HEK293T (cell line): Measurements from ENCODE around the gene DYRK1A.

Source experiments
- ARNT ChIP-seq: fragments of 450-650 bp; IDR thresholded peaks from 2 replicates; pipeline ENCODE4 v1.6.1; 2017; ENCODE audit warnings: mild to moderate bottlenecking
- BHLHE40 ChIP-seq: fragments of 450-650 bp; IDR thresholded peaks from 2 replicates; pipeline ENCODE4 v1.6.1; 2016; ENCODE audit warnings: mild to moderate bottlenecking, moderate library complexity, borderline replicate concordance
- ELF4 ChIP-seq: fragments of 450-650 bp; IDR thresholded peaks from 2 replicates; pipeline ENCODE4 v1.6.1; 2017; ENCODE audit warnings: antibody characterized with exemption
- FOXK2 ChIP-seq: fragments of 450-650 bp; IDR thresholded peaks from 2 replicates; pipeline ENCODE4 v1.6.1; 2016; ENCODE audit warnings: mild to moderate bottlenecking
- HDGF ChIP-seq: fragments of 450-650 bp; IDR thresholded peaks from 2 replicates; pipeline ENCODE4 v1.6.1; 2017; ENCODE audit warnings: antibody characterized with exemption, borderline replicate concordance
- LEF1 ChIP-seq: fragments of 450-650 bp; IDR thresholded peaks from 2 replicates; pipeline ENCODE4 v1.6.1; 2017; ENCODE audit warnings: mild to moderate bottlenecking, borderline replicate concordance
- NFRKB ChIP-seq: fragments of 450-650 bp; IDR thresholded peaks from 2 replicates; pipeline ENCODE4 v1.6.1; 2016; ENCODE audit warnings: mild to moderate bottlenecking, moderate library complexity
- SP1 ChIP-seq: fragments of 450-650 bp; IDR thresholded peaks from 2 replicates; pipeline ENCODE4 v1.6.1; 2017
- SUZ12 ChIP-seq: fragments of 450-650 bp; IDR thresholded peaks from 2 replicates; pipeline ENCODE4 v1.6.1; 2016; ENCODE audit warnings: mild to moderate bottlenecking
- TARDBP ChIP-seq: fragments of 450-650 bp; IDR thresholded peaks from 2 replicates; pipeline ENCODE4 v1.6.1; 2016
- ZNF384 ChIP-seq: fragments of 450-650 bp; IDR thresholded peaks from 2 replicates; pipeline ENCODE4 v1.6.1; 2016
- TF ChIP-seq, protein P1 (sequence below): fragments of 450-650 bp; IDR thresholded peaks from 2 replicates; pipeline ENCODE4 v1.6.1; 2016

DNA sequence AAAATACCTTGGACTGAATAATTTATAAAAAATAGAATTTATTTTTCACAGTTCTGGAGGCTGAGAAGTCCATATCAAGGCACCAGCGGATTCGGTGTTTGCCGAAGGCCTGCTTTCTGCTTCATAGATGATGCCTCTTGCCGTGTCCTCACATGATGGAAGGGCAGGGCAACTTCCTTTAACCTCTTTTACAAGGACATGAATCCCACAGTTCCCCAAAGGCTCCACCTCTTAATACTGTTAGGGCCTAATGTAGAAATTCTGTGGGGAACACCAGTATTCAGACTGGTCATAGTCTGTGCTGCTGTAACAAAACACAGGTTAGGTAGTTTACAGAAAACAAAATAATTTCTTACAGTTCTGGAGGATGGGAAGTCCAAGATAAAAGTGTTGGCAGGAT is 25.9 kb downstream of the DYRK1A start:
- no peak for TF ChIP-seq BHLHE40
- no peak for TF ChIP-seq ZNF384
- TF ChIP-seq SP1, result no peak
- no peak for TF ChIP-seq FOXK2
- no peak for TF ChIP-seq SUZ12
- TF ChIP-seq, protein P1, sequence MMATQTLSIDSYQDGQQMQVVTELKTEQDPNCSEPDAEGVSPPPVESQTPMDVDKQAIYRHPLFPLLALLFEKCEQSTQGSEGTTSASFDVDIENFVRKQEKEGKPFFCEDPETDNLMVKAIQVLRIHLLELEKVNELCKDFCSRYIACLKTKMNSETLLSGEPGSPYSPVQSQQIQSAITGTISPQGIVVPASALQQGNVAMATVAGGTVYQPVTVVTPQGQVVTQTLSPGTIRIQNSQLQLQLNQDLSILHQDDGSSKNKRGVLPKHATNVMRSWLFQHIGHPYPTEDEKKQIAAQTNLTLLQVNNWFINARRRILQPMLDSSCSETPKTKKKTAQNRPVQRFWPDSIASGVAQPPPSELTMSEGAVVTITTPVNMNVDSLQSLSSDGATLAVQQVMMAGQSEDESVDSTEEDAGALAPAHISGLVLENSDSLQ, result no peak
- TF ChIP-seq LEF1, result no peak
- TF ChIP-seq HDGF, result no peak
- no peak for TF ChIP-seq ARNT
- no peak for TF ChIP-seq ELF4
- no peak for TF ChIP-seq TARDBP
- TF ChIP-seq NFRKB, result no peak
